Urothelium cell line (cell line): ENCODE measurements around the gene NCF1.
"Not testable (repeated sequence)": the region's sequence is repeated elsewhere in the genome, so short reads cannot be mapped to it uniquely, and the experiment has no call there.

ENCODE experiments used
- DNase-seq: peaks from one replicate; pipeline ENCODE4 v3.0.0; 2011; ENCODE audit warnings: low spot score, mixed read lengths
- FAIRE-seq: peaks from 2 replicates; lab custom pipeline; 2011; peaks lifted over from hg19 to GRCh38; lab: Jason Lieb, UNC

NCF1 gene

DNA sequence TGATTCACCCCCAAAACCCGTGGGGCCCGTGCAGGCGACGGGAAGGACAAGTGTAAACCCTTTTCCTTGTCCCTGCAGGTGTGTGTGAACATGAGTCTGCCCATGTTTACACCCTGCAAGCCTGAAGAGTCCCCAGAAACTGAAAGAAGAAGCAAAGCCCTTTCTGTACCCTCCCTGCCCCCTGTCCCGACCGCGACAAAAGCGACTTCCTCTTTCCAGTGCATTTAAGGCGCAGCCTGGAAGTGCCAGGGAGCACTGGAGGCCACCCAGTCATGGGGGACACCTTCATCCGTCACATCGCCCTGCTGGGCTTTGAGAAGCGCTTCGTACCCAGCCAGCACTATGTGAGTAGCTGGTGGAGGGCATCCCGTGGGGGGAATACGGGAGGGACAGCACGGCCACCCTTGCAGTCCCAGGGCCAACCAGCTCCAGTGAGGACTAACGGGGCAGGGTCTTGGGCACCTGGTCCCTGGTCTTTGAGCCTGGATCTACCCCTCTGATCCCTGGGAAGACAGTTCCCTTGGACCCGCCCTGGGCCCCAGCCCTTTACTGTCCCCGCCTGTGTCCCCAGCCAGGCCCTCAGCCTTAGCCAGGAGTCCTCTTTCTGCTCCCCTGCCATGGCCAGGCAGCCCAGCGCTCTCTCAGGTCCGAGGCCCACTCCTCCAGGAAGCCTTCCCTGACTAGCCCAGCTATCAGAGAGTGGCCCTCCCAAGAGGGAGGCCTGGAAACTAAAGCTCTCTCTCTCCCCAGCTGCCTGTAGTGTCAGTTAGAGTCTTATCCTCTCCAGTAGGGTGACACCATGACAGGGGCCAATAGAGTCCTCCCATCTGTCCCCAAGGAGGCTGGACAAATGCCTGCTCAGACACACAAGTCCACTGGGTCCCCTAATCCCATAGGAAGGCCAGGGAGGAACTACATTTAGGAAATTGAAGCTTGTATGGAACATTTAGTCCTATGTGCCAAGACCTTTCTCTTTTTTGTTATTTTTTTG, at the start of gene NCF1:
TSS of gene NCF1 (plus strand) at position 252 of the 991 bp plus-strand sequence. CDS start at position 273, 21 bp downstream.
- DNase-seq, FAIRE-seq: not testable (repeated sequence)

DNA sequence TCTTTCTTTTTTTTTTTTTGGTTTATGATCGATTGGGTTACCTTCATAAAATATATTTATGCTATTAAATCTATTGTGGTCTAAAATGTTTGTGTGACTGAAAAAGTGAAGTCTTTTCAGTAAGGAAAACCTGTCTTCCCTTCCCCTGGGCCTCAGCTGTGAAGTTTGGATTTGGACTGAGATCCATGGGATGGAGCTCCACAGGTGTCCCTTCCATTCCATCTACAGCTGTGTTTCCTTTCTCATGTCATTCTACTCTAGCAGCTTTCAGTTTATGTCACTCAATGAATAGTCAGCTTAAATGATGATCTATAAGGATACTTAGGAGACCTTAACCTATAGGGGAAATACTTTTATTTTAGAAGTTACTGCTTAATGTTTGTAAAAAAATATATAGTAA, 48.0 kb upstream of the NCF1 start:
- FAIRE-seq (no peak), DNase-seq (no peak)

DNA sequence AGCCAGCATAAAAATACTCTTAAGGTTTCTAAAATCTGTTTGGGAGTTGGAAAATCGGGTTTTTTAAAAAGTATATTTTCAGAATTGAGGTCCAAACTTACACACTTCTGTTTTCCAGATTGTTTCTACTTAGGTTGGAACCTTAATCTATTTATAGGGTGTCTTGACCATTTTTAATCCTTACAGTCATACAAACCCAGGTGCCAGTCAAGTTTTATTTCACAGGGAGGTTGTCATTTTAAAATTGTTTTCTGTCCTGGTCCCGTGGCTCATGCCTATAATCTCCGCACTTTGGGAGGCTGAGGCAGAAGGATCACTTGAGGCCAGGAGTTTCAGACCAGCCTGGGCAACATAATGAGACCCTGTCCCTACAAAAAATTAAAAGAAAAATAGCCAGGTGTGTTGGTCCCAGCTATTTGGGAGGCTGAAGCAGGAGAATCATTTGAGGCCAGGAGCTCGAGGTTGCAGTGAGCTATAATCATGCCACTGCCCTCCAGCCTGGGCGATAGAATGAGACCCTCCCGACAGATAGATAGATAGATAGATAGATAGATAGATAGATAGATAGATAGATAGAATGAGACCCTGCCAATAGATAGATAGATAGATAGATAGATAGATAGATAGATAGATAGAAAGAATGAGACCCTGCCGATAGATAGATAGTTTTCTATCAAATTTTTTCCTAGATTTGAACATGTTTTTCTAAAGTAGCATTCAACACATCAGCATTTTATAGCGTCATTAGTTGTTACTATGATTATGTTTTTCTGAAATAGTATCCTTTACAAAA, 47.3 kb upstream of the NCF1 start:
- DNase-seq, result no peak
- FAIRE-seq, result no peak

DNA sequence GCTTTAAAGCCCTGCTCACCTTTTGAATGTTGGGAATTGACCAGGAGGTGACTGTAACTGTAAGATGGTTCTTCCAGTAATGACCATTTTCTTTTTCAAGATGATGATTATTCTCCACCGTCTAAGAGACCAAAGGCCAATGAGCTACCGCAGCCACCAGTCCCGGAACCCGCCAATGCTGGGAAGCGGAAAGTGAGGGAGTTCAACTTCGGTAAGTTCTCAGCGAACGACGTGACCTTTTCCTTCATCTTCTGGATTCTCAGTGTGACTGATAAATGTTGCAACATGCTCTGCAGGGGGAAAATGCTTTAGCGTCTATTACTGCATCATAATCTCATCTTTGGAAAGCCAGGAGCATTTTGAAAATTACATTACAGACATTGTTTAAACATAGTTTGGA, 45.1 kb upstream of the NCF1 start:
- DNase-seq, FAIRE-seq: not testable (repeated sequence)

DNA sequence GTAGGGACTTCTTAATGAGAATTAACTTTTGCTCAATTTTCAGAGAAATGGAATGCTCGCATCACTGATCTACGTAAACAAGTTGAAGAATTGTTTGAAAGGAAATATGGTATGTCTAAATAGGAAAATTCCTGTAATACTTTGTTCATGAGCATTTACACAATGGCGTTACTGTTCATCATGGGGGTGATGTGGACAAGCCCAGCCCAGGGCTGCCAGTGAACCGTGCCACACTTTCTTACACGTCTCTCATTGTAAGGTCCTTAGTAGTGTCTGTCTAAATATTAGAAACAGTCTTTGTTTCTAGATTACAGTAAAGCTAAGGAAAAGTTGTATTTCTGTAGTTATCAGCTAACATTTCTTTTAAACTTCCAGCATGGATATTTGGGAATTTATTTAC, 43.6 kb upstream of the NCF1 start:
- DNase-seq, FAIRE-seq: not testable (repeated sequence)

DNA sequence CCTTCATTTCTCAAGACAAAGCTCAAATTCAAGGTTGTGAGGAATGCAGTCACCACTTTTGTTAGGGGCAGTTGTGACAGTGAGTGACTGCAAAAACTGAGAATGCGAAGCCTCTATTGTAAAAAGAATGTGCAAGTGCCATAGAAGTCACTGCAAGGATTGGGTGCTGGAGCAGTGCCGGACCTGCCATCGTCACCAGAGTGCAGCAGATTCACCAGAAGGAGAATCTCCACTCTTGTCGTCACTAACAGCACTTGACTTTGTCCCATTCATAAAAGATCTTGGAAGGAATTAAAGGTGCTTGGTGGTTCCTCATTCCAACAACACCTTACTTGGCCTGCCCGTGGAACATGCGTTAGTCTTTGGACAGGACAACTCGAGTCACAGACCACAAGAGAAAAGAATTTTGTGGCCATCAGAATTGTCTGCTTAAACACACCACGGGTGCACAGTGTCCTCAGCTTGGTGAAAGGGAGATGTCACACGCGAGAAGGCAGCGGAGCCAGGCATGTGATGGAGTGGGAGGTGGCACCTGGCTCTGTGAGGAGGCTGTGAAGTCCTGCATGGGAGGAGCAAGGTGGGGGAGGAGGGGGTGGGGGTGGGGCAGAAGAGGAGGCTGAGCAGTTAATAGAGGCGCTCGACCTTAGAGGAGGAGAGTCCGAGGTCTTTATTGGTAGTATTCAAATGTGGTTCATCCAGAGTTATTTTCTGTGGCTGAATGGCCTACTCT, 33.7 kb upstream of the NCF1 start:
- DNase-seq, FAIRE-seq: not testable (repeated sequence)

DNA sequence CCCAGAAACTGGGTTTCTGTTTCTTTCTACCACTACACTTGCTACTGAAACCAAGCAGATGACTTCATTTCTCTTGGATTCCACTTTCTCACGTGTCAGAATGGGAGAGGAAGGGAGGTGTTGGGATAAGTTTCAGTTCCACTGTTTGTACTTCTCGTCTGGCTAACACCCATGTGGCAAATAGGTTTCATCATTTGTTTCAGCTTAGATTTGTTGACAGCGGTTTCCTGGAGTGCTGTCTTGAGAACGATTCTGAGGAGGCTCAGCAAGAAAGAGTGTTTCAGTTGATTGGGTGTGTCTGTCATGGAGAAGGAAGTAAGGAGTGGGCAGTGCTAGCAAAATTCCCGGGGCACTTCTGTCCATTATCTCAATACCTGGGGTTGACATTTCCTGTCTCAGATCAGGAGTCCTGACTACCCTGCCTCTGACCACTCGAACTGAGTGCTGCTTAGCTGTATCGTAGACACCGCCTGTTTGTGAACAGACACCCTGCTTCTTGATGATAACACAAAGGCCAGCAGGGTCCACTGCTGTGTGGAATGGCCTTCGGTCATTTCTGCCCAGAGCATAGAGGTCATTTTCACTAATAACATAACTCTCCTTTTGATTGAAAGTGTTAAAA, 29.8 kb upstream of the NCF1 start:
- FAIRE-seq, DNase-seq: not testable (repeated sequence)

DNA sequence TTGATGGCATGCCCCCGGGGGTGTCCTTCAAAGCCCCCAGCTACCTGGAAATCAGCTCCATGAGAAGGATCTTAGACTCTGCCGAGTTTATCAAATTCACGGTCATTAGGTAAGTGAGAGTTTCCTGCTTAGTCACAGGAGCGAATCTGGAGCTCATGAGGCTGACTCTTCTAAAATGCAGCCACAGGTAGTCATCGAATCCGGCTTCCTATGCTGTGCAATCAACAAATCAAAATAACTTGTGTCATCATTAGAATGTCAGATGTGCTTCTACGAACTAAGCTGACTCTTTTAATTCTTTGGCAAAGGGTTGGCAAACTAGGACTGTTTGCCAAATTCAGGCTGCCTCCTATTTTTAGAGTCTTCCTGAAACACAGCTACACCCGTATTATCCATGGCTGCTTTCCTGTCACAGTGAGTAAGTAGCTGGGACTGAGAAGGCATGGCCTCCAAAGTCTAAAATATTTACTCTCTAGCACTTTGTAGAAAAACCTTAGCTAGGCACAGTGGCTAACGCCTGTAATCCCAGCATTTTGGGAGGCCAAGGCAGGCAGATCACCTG, 19.8 kb upstream of the NCF1 start:
- FAIRE-seq, result not testable (repeated sequence)

DNA sequence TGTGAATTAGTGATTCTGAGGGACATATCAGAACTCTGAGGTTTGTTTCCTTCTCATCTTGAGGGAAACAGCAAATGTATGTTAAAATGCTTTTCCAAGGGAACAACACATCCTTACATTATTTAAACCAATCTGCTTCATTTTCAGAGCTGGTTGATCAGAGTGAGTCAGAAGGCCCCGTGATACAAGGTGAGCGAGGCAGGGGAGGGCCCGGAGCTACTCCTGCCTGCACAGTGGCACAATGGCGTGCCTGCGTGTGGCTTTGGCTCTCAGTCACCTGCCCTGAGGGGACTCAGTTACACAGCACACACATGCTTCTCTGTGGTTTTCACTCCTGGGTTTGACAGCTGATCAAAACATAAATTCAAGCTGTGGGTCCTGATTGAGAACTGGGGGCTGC, 17.1 kb upstream of the NCF1 start:
- DNase-seq, result not testable (repeated sequence)

More for the DNA sequence above, 19.8 kb upstream of the NCF1 start:
- not testable (repeated sequence) for DNase-seq

DNA sequence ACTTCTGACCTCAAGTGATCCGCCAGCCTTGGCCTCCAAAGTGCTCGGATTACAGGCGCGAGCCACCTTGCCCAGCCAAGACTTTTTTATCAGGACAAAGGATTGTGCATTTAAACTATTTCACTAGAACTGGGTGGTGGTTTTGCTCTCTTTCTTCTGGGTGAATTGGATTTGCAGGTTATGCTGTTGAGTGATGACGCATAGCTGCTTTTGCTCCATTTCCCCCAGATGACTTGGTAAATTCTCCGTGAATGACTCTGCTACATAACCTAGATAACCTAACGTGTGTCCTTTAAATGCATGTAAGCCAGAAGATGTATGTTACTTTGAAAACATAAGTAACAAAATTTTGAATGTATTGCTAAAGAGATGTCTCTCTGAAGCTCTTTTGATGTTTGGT, 15.5 kb upstream of the NCF1 start:
- FAIRE-seq, result not testable (repeated sequence)

More for the DNA sequence above, 17.1 kb upstream of the NCF1 start:
- not testable (repeated sequence) for FAIRE-seq

DNA sequence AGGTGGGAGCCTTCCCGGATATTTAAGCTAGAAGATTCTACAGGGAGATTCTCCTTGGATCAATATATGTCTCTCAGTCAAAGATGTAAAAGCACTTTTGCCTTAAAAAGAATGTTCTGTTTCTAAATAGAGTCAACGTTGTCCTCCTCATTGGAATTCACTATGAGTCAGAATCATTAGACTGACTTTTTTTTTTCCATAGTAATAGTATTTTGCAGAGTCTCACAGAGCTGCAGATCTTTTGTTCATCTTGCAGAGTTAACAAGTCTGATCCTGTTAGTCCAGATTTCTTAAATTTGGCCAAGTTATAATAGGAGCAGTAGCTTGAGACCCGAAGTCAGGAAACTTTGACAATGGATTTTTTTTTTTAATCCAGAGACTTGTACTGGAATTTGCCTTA, 14.8 kb upstream of the NCF1 start:
- not testable (repeated sequence) for FAIRE-seq, DNase-seq

More for the DNA sequence above, 15.5 kb upstream of the NCF1 start:
- not testable (repeated sequence) for DNase-seq

DNA sequence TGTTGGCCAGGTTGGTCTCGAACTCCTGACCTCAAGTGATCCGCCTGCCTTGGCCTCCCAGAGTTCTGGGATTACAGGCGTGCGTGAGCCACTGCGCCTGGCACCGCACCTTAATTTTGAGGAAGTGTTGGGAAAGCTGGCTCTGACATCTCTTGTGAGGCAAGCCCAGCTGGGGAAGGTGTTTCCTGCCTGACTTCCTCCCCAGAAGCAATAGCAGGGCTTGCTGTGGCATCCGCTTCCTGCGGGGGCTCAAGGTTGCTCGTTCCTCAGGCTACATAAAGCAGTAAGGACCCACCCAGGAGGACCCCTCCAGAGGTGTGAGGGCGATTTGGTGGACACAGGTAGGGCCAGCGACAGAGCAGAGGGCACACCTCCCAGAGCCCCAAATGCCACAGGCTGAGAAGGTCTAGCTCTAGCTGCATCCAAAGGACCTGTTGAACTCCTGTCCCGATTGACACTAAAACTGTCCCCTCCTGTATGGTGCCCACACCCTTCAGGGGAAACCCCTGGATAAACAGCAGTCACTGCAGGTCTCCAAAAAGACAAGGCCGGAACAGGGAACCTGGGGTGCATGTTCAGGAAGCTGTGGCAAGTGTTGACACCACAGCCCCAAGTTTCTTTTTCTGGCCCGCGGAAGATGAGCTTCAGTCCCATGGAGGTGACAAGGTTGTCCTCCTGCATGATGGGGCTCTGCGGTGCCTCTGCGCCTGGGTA, 8.4 kb upstream of the NCF1 start:
- not testable (repeated sequence) for FAIRE-seq, DNase-seq

DNA sequence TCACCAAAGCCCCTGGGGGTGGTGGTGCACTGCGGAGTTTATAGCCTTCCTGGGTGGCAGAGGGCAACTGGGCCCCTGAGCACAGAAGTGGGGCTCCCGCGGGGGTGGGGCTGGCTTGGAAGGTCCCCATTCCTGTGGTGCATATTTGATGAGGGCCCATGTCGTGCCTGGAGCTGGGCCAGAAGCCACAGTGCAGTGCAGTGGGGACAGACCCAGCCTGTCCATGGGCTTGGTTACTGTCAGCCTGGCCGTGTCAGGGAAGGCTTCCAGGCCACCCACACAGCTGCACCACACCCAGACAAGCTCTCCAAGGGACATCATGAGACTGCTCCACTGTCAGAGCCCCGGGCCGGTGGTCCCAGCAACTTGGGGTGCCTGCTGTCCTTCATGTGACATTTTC, 7.3 kb upstream of the NCF1 start:
- FAIRE-seq, DNase-seq: not testable (repeated sequence)

DNA sequence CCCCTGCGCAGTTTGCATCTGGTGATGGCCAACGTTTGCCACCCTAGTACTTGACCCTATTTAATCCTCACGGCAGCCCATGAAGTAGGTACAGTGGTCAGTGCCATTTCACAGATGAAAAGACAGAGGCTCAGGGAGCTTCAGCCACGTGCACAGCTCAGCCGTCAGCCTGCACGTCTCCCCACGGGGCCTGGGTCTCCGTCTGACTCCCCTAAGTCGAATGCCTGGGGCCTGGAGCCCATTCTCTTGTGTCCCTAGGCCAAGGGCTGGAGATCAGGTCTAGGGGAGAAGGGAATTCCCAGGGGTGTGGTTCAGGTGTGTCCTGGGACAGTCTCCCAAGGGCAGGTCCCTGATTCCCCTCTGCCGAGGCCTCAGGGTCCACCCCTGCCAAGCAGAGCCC, 6.8 kb upstream of the NCF1 start:
- FAIRE-seq, DNase-seq: not testable (repeated sequence)

DNA sequence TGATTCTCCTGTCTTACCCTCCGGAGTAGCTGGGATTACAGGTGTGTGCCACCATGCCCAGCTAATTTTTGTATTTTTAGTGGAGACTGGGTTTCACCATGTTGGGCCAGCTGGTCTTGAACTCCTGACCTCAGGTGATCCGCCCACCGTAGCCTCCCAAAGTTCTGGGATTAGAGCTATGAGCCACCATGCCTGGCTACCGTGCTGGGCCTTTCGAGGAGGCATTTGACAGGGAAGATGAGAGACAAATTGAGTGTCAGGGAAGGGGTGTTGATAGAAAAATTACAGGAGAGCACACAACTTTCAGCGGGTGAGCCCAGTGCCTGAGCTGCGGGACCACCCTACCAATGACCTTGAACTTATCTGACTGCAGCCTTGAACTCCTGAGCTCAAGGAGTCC, 3.7 kb upstream of the NCF1 start:
- DNase-seq, FAIRE-seq: not testable (repeated sequence)

DNA sequence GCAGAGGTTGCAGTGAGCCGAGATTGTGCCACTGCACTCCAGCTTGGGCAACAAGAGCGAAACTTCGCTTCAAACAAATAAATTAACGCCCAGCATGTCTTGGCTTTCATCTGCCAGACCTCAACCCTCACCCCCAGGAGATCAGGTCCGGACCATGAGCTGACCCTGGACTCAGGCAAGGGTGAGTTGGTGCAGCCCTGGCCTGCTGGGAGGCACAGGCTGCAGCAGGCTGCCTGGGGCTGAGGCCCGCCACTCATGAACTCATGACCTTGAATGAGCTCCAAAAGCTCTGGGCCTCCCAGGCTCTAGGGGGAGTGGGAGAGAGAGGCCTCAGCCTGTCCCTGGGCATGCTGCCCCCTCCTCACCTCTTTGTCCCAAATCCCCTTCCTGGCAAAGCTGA, 1.7 kb upstream of the NCF1 start:
- FAIRE-seq, DNase-seq: not testable (repeated sequence)

DNA sequence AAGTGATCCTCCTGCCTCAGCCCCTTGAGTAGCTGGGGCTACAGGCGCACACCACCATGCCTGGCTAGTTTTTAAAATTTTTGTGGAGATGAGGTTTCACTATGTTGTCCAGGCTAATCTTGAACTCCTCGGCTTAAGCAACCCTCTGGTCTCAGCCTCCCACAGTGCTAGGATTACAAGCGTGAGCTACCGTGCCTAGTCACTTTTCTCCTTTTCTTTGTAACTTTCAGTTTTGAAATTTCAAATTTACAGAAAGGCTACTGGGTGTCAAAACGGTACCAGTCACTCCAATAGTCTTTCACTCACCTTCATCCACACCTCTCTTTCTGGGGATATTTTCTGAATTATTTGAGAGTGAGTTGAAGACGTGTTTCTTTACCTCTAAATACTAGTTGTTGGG, 1.3 kb downstream of the NCF1 start:
- not testable (repeated sequence) for DNase-seq, FAIRE-seq

DNA sequence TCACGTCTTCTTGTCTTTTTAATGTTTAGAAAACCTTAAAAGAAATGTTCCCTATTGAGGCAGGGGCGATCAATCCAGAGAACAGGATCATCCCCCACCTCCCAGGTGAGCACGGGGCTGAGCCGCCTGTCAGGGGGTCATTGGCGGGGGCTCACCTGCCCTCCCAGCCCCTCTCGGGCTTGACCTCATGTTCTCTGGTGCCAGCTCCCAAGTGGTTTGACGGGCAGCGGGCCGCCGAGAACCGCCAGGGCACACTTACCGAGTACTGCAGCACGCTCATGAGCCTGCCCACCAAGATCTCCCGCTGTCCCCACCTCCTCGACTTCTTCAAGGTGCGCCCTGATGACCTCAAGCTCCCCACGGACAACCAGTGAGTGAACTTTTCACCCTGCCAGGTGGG, 5.2 kb downstream of the NCF1 start:
- FAIRE-seq, DNase-seq: not testable (repeated sequence)

DNA sequence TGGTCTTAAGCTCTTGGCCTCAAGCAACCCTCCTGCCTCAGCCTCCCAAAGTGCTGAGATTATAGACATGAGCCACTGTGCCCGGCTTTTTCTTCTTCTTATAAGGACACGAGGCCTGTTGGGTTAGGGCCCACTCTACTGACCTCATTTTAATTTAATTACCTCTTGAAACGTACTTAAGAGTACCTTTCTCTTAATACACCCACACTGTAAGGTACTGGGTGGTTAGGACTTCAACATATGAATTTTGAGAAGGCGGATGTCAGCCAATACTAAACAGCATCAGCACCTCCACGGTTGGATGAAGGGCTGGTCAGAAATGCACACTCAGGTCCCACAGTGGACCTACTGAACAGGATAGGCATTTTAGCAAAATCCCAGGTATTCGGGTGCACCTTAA, 7.9 kb downstream of the NCF1 start:
- FAIRE-seq, DNase-seq: not testable (repeated sequence)
